Glomerular endothelial cell (primary cell): ENCODE results near the gene DOCK1. TPM values are rescaled to one million over a fixed set of nuclear protein-coding genes. Genes with fewer than 3 reads are reported as not detected.

Source experiments
- DNase-seq: peaks from one replicate; pipeline ENCODE4 v3.0.0-alpha.2; 2011; ENCODE audit warnings: low read depth, low spot score; ENCODE audit errors: extremely low read depth
- total RNA-seq: library from RNA; depleted of rRNA; stranded (reverse); fragments of >200 nt; gene quantifications from 2 replicates; pipeline ENCODE4 v1.2.3, GENCODE V29; 2015

The DOCK1 gene
- total RNA-seq, 1 donor from 2014 or later, result 90.4 TPM

GRCh38 chr10:127474501-127474900 is 569.3 kb downstream of the DOCK1 start:
- DNase-seq, result no peak

- no peak for DNase-seq
Measured at GRCh38 chr10:127485153-127485857, 580.1 kb downstream of the DOCK1 start.

GRCh38 chr10:127486355-127486754 is 581.1 kb downstream of the DOCK1 start:
- DNase-seq, result no peak

- DNase-seq, result no peak
Measured at GRCh38 chr10:127492607-127493250, 587.5 kb downstream of the DOCK1 start.

GRCh38 chr10:127496035-127496434 is 590.8 kb downstream of the DOCK1 start:
- DNase-seq, result no peak

- no peak for DNase-seq
Measured at GRCh38 chr10:127497685-127498084, 592.5 kb downstream of the DOCK1 start.

- DNase-seq, result no peak
Measured at GRCh38 chr10:127498087-127498486, 592.9 kb downstream of the DOCK1 start.

GRCh38 chr10:127500127-127500526 is 594.9 kb downstream of the DOCK1 start:
- DNase-seq, result no peak

Other genes with a start within 250 kb of the DOCK1 start
- not detected in 2 replicates for gene C10orf90, start 234.7 kb upstream of the DOCK1 start, total RNA-seq